HEK293T (cell line): ENCODE results near the gene ARHGAP30.

Experiments used
- BHLHE40 ChIP-seq: fragments of 450-650 bp; IDR thresholded peaks from 2 replicates; pipeline ENCODE4 v1.6.1; 2016; ENCODE audit warnings: mild to moderate bottlenecking, moderate library complexity, borderline replicate concordance
- CTBP1 ChIP-seq: fragments of 450-650 bp; IDR thresholded peaks from 2 replicates; pipeline ENCODE4 v1.6.1; 2016; ENCODE audit warnings: borderline replicate concordance
- FOXA1 ChIP-seq: fragments of 450-650 bp; IDR thresholded peaks from 2 replicates; pipeline ENCODE4 v1.6.1; 2016; ENCODE audit warnings: mild to moderate bottlenecking
- FOXM1 ChIP-seq: fragments of 450-650 bp; IDR thresholded peaks from 2 replicates; pipeline ENCODE4 v1.6.1; 2017; ENCODE audit warnings: mild to moderate bottlenecking, borderline replicate concordance
- LEF1 ChIP-seq: fragments of 450-650 bp; IDR thresholded peaks from 2 replicates; pipeline ENCODE4 v1.6.1; 2017; ENCODE audit warnings: mild to moderate bottlenecking, borderline replicate concordance
- NFRKB ChIP-seq: fragments of 450-650 bp; IDR thresholded peaks from 2 replicates; pipeline ENCODE4 v1.6.1; 2016; ENCODE audit warnings: mild to moderate bottlenecking, moderate library complexity
- SP1 ChIP-seq: fragments of 450-650 bp; IDR thresholded peaks from 2 replicates; pipeline ENCODE4 v1.6.1; 2017
- SUZ12 ChIP-seq: fragments of 450-650 bp; IDR thresholded peaks from 2 replicates; pipeline ENCODE4 v1.6.1; 2016; ENCODE audit warnings: mild to moderate bottlenecking
- TARDBP ChIP-seq: fragments of 450-650 bp; IDR thresholded peaks from 2 replicates; pipeline ENCODE4 v1.6.1; 2016

DNA sequence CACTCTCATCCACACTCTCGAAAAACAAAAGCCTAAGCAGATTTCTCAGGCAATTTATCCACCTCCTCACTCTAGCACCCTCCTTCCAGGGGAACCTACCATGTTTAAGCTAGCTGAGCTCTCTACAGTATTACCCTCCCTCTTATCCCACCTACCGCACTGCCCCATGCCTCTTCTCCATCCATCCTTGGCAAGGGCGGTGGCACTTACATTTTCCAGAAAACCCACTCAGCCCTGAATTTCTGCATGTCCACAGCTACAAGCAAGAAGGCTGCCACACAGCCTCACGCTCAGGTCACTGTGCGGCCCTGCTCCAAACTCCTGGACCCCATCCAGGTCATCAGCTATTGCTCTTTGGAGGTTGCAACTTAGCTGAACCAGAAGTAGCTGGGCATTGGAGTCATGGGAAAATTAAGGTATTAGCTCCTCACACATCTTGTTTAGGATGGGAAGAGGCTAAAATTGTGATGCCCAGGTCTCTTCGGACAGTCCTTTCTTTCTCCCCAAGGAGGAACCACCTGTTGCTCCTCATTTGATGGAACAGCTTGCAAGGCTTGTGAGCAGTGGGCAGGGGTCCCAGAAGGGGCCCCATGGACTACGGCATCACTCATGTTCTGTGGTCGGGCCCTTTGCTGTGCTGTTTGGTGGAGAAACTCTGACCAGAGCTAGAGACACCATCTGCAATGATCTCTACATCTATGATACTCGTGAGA, 29.6 kb upstream of the ARHGAP30 start:
- TF ChIP-seq BHLHE40 (no peak), TARDBP (no peak), FOXA1 (no peak), LEF1 (no peak), NFRKB (no peak), FOXM1 (no peak), SP1 (no peak), CTBP1 (no peak), SUZ12 (no peak)
